Measurements from ENCODE around the gene TXNDC17.
"Not testable (repeated sequence)": the region's sequence is repeated elsewhere in the genome, so short reads cannot be mapped to it uniquely, and the experiment has no call there.

TXNDC17 gene

DNA sequence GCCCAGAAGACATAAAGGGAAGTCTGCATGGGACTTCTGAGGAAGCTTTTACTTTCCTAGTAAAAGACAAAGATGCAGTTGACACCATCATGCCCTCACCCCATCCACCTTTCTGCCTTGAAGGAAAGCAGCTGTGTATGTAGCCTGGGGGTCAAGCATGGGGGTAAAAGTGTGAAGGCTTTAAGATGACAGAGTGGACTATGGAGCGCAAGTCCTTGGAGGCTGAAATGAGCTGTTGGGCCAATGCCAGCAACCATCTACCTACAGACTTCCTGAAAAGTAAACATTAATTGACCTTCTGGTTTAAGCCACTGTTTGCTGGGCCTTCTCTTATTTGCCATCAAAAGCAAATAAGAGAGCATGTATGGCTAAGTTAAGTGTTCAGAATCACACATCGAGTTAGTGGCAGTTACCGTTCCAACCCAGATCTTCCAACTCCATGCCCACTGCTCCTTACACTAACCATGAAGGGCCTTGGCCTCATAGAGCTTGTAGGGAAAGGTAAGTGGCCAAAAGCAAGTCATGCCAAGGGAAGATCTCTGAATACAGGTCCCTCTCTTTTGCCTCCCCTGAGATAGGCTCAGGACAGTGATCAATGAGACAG is 42.3 kb downstream of the TXNDC17 start:
- DNase-seq (ENCODE audit: low read depth in 2 of 3, low spot score in 1 of 3): no peak

DNA sequence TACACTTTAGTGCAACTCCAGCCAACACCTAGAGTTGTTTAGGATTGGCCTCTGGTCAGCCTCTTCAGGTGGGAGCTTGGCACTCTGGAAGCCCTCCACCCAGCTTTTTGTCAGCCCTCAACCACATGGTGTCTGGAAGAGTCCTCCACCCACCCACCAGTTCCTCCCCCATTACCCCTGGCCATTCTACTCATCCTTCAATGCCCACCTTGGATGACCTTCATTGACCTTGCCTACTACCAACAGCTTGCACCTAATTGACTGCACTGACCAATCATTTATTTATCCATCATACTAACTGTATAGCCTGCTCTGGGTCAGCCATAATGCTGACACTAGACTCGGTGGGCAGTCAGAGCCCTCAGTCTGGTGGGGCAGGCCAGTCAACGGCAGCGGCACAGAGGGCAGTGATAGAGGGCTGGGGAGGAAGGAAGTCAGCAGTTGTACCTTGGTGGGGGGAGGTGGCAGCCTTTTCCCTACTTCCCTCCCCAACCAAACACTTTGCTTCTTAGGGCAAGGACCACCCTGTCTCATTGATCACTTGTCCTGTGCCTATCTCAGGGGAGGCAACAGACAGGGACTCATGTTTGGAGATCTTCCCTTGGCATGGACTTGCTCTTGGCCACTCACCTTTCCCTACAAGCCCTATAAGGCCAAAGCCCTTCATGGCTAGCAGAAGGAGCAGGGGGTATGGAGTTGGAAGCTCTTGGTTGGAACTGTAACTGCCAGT is 43.0 kb downstream of the TXNDC17 start:
- no peak for DNase-seq (ENCODE audit: low read depth in 2 of 3, low spot score in 1 of 3)

DNA sequence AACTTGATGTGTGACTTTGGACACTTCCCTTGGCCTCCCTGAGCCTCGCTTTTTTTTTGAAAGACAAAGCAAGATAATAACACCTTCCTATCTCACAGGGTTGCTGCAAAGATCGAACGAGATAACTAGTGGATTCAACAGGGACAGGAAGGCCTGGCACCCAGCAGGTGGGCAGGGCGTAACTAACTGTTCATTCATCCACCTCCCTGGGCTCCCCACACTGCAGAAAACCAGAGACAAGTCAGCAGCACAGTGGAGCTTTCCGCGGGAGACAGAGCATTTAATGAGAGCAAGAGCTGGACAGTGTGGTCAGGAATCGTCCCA is 43.6 kb downstream of the TXNDC17 start:
- no peak for DNase-seq (ENCODE audit: low read depth in 2 of 3, low spot score in 1 of 3)

DNA sequence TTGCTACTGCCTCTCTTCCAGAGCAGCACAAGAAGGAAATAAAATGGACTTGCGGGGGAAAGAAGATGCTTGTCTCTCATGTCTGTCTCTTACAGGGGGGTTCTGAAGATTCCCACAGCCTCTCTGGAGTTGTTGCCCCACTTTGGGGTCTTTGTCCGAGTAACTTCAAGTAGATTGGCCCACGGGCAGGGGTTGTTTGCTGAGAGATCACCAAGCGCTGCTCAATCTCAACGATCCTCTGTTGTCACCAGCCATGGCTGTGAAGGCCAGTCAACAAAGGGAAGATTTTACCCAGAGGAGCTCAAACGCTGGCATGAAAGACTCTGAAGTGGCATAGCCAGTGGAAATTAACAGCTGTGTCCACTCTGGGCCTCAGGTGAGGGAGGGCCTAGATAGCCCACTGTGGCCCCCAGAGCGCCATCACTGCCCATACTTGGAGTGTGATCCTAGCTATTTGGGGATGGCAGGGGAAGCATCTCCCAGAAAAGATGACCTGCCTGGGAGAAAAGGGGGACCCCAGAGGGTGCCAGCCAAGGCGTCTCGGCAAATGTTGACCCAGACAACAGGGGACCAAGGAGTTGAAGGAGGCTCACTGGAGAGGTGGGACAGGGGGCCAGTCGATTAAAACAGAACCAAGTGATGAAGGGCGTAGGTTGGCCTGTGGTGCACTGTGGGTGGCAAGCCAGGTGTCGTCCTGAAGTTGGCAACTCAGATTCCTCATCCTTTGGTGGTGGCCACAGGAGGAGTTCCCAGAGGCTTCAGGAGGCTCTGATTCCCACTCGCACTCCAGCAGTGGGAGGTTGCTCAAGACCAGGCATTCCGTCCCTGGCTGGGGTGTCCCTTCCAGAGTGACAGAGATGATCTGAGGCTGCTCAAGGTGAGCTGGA is 44.3 kb downstream of the TXNDC17 start:
- no peak for DNase-seq (ENCODE audit: low read depth in 2 of 3, low spot score in 1 of 3)

DNA sequence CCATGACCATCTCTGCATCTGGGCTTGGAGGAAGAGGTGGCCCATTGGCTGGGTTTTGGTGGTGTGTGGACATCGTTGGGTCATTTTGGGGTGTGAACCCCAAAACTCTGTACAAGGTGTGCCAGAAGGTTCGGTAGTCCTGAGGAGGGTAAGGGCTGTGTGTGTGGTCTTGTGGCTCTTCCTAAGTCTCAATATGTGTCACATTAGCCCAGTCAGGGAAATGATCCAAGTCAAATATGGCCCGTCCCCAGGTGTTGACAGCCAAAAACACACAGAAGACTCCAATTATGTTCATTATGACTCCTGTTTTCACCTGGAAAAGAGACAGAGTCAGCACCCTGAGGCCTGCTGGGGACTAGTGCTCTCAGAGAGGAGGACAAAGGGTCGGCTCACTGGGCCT is 45.2 kb downstream of the TXNDC17 start:
- DNase-seq (ENCODE audit: low read depth in 2 of 3, low spot score in 1 of 3): no peak

DNA sequence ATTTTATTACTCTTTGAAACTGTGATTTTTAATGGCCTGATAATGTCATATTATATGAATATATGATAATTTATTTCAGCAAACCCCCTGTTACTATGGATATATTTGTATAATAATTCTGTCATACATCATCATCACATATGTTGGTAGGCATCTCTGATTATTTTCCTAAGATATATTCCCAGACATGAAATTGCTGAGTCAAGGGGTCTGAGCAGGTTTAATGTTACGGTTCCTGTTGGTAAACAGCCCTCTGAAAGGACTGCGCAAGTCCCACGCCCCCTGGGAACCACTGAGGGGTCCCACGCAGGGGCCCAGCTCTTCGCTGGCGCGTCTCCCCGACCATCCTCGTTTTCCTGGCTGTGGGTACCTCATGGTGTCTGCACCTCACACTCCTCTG is 48.1 kb downstream of the TXNDC17 start:
- DNase-seq (ENCODE audit: low read depth in 2 of 3, low spot score in 1 of 3): no peak

DNA sequence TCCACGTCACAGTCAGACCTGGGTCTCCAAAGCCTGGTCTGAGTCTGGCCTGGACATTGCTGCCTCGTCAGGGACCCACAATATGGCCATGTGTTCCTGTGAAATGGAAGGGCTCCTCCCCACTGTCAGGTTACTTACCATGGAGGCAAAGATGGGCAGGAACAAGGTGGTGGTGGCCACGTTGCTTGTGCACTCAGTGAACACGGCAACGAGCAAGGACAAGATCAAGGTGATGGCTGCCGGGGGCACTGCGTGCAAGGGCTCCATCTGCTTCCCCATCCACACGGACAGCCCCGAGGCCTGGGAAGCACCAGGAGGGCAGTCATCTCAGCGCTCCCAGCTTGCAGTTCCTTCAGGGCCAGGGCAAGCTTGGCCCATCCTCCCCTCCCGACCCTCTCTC is 49.8 kb downstream of the TXNDC17 start:
- DNase-seq (ENCODE audit: low read depth in 2 of 3, low spot score in 1 of 3): no peak

DNA sequence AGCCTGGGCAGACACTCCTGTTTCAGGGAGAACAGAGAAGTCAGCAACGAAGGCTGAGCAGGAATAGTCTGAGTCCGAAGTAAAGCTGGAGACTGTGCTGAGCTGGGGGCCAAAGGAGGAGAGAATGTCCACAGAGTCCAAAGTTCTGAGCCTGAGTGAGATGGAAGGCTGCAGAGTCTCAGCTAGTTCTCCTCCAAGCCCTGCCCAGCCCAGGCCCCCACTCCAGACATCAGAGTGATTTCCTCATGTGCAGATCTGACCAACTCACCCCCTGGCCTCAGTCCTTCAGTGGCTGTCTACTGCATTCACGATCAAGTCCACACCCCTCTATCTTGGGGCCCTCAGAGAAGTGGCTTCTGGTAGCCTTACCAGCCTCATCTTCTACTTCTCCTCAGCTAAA is 50.7 kb downstream of the TXNDC17 start:
- no peak for DNase-seq (ENCODE audit: low read depth in 2 of 3, low spot score in 1 of 3)

DNA sequence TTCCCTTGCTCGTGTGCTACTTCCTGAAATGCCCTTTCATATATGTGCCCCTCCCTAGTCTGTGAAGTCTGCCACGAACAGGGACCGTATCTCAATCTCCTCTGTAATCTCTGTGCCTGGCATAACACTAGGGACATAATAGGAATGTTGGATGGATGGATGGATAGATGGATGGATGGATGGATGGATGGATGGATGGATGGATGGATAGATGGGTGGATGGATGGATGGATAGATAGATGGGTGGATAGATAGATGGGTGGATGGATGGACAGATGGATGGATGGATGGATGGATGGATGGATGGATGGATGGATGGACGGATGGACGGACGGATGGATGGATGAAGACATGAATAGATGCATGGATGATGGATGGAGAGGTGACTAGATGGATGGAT is 51.1 kb downstream of the TXNDC17 start:
- not testable (repeated sequence) for DNase-seq (ENCODE audit: low read depth in 2 of 3, low spot score in 1 of 3)

Measured in stimulated activated CD4-positive, alpha-beta T cell treated with anti-CD3 and anti-CD28 coated beads, Interleukin-12 subunit alpha, Interleukin-12 subunit beta, amount 100 ng/mL, for 48 hours (primary cell).